ENCODE data around the gene CAPG. TPM values are rescaled to one million over a fixed set of nuclear protein-coding genes. Genes with fewer than 3 reads are reported as not detected.

The CAPG gene
- total RNA-seq, 1 experiment from 2014 or later: 202 TPM

GRCh38 chr2:85353876-85354285 is 56.3 kb downstream of the CAPG start:
- Histone ChIP-seq H3K36me3 (ENCODE audit: control insufficient read depth, insufficient read depth, low read length) (peaks cover 5% of the 10 kb centered on the region), H3K27ac (ENCODE audit: low read length) (peak overlapping the region; percentile 89), H3K4me3 (ENCODE audit: low read depth in 2 of 2, low read length in 2 of 2) (peak overlapping the region; percentile 75 to 99), H3K4me1 (ENCODE audit: control insufficient read depth, insufficient read depth, low read length) (0 out of 2 replicates have a peak, but pooled peaks cover 4% of the 10 kb centered on the region), H3K9me3 (ENCODE audit: control insufficient read depth, insufficient read depth, low read depth, low read length) (no peaks in the 10 kb centered on the region), H3K27me3 (ENCODE audit: control insufficient read depth, insufficient read depth, low read length) (no peaks in the 10 kb centered on the region)
- in situ Hi-C loops (cut with HindIII; ENCODE audit: low pct_unique_long_range_greater_than_20kb, low sequenced_read_pairs) (no loop called here), intact Hi-C loops (cut with micrococcal nuclease; ENCODE audit: unreplicated experiment) (no loop called here)
- DNase-seq (ENCODE audit: low read depth, low spot score) (no peak), ATAC-seq (peak; percentile 45)
- ChIA-PET CTCF (interaction anchor here (0.5 kb wide), 1 partner anchor 11 kb away, joined by 5 read pairs; no protein-coding TSS in a partner anchor), POLR2A (interaction anchor here (0.6 kb wide), 1 partner anchor 208 kb away, joined by 5 read pairs; no protein-coding TSS in a partner anchor)
- BruUV-seq (replicated peaks): TSS peak; percentile 88
- TF ChIP-seq REST (IDR thresholded peaks at IDR 0.05; ENCODE audit: insufficient read depth in 1 of 2, low read depth in 2 of 2, low read length in 1 of 2) (no peak), POLR2AphosphoS5 (IDR thresholded peaks at IDR 0.05; ENCODE audit: low read depth, low read length) (no peak), SIN3A (IDR thresholded peaks at IDR 0.05; ENCODE audit: borderline replicate concordance, insufficient read depth, low read depth, low read length) (no peak)

- H3K36me3 ChIP-seq (ENCODE audit: control insufficient read depth, insufficient read depth, low read length): no peaks in the 10 kb centered on the region; the same call in 1 of the 2 replicates
- in situ Hi-C loops (cut with HindIII; ENCODE audit: low pct_unique_long_range_greater_than_20kb, low sequenced_read_pairs) (no loop called here), intact Hi-C loops (cut with micrococcal nuclease; ENCODE audit: unreplicated experiment) (no loop called here)
- BruUV-seq (replicated peaks): no TSS peak
- no peaks in the 10 kb centered on the region for H3K9me3 ChIP-seq (ENCODE audit: control insufficient read depth, insufficient read depth, low read depth, low read length)
- TF ChIP-seq TCF7L2 (IDR thresholded peaks at IDR 0.05; ENCODE audit: low read depth, low read length): no peak
- TF ChIP-seq POLR2AphosphoS5 (IDR thresholded peaks at IDR 0.05; ENCODE audit: low read depth, low read length): no peak
- no peak for TF ChIP-seq REST (IDR thresholded peaks at IDR 0.05; ENCODE audit: insufficient read depth in 1 of 2, low read depth in 2 of 2, low read length in 1 of 2)
- TF ChIP-seq SIN3A (IDR thresholded peaks at IDR 0.05; ENCODE audit: borderline replicate concordance, insufficient read depth, low read depth, low read length): no peak
- no peak for TF ChIP-seq CTCF (IDR thresholded peaks at IDR 0.05)
- H3K27me3 ChIP-seq (ENCODE audit: control insufficient read depth, insufficient read depth, low read length): no peaks in the 10 kb centered on the region
- no peak overlapping the region for H3K27ac ChIP-seq (ENCODE audit: low read length)
- ATAC-seq: no peak
- no peak overlapping the region for H3K4me3 ChIP-seq (ENCODE audit: low read depth in 2 of 2, low read length in 2 of 2)
- DNase-seq (ENCODE audit: low read depth, low spot score): no peak
- no peaks in the 10 kb centered on the region for H3K4me1 ChIP-seq (ENCODE audit: control insufficient read depth, insufficient read depth, low read length)
- CTCF ChIA-PET: no interaction called here
- POLR2A ChIA-PET: no interaction called here
Observed at GRCh38 chr2:85347599-85347998, 62.6 kb downstream of the CAPG start.

Other genes starting within 250 kb of the CAPG start
- 178 TPM for gene TGOLN2, start 82.4 kb downstream of the CAPG start, total RNA-seq (2021; ENCODE audit: unreplicated experiment)
- 50.9 TPM for gene RETSAT, start 55.8 kb downstream of the CAPG start, total RNA-seq (2021; ENCODE audit: unreplicated experiment)
- gene ELMOD3, start 55.6 kb downstream of the CAPG start, total RNA-seq (2021; ENCODE audit: unreplicated experiment): 14.8 TPM
- gene SH2D6, start 8.3 kb upstream of the CAPG start, total RNA-seq (2021; ENCODE audit: unreplicated experiment): 3.3 TPM
- gene MAT2A, start 128.8 kb upstream of the CAPG start, total RNA-seq (2021; ENCODE audit: unreplicated experiment): 547 TPM
- gene GGCX, start 151.1 kb upstream of the CAPG start, total RNA-seq (2021; ENCODE audit: unreplicated experiment): 64.1 TPM
- 93.2 TPM for gene VAMP8, start 167.2 kb upstream of the CAPG start, total RNA-seq (2021; ENCODE audit: unreplicated experiment)
- 21.3 TPM for gene VAMP5, start 174.1 kb upstream of the CAPG start, total RNA-seq (2021; ENCODE audit: unreplicated experiment)
- gene RNF181, start 185.4 kb upstream of the CAPG start, total RNA-seq (2021; ENCODE audit: unreplicated experiment): 156 TPM
- gene TMEM150A, start 192.3 kb upstream of the CAPG start, total RNA-seq (2021; ENCODE audit: unreplicated experiment): 30.4 TPM
- gene C2orf68, start 201.7 kb upstream of the CAPG start, total RNA-seq (2021; ENCODE audit: unreplicated experiment): 23.7 TPM
- 78.6 TPM for gene USP39, start 205.8 kb upstream of the CAPG start, total RNA-seq (2021; ENCODE audit: unreplicated experiment)

All from Panc1 (cell line).